PFSK-1 (cell line): Measurements from ENCODE around the gene CGN.

Experiments used
- FOXP2 ChIP-seq: optimal IDR thresholded peaks from 2 replicates; pipeline ENCODE3; 2011; ENCODE audit warnings: borderline replicate concordance, control low read depth, inconsistent platforms; ENCODE audit not compliant: insufficient read depth; ENCODE audit errors: extremely low read length, extremely low read depth
- POLR2AphosphoS5 ChIP-seq: IDR thresholded peaks from 2 replicates; pipeline ENCODE4 v1.6.1; 2012; ENCODE audit warnings: low read depth, mild to moderate bottlenecking, control low read depth, low read length, moderate library complexity
- SIN3A ChIP-seq: IDR thresholded peaks from 2 replicates; pipeline ENCODE4 v1.6.1; 2012; ENCODE audit warnings: mild to moderate bottlenecking, low read length, moderate library complexity, borderline replicate concordance; ENCODE audit not compliant: insufficient read depth
- TAF1 ChIP-seq: IDR thresholded peaks from 2 replicates; pipeline ENCODE4 v1.6.1; 2012; ENCODE audit warnings: low read length, control low read depth, borderline replicate concordance; ENCODE audit not compliant: insufficient read depth
- TF ChIP-seq, protein P1 (sequence below), 2 experiments: IDR thresholded peaks; 2 replicates each; pipeline versions ENCODE4 v1.6.1 to v1.8.0; 2011 to 2012; ENCODE audit warnings: low read depth in 2 of 2, low read length in 2 of 2, control low read depth in 1 of 2, inconsistent platforms in 1 of 2, mild to moderate bottlenecking in 1 of 2, moderate library complexity in 1 of 2; ENCODE audit not compliant: insufficient read depth in 1 of 2

CGN gene

DNA sequence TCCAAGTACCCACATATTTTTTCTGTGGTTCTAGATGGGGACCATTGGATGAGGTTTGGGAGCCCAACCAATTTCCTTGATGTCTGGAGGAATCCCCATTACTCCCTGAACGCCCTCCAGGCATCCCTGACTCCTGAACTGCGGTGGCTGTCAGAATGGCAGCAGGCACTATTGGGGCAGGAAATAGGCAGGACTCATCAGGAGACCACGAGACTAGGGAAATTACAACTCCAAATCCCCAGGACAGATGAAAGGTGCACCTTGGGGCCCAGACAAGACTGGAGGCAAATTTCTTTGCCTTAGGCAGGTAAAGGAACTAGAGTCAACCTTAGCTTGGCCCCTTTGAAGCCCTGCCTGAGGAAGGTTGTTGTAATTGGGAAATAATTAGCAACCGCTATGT is 1.1 kb downstream of the CGN start:
- no peak for TF ChIP-seq FOXP2
- TF ChIP-seq SIN3A = no peak
- TF ChIP-seq TAF1 = no peak
- TF ChIP-seq, protein P1, sequence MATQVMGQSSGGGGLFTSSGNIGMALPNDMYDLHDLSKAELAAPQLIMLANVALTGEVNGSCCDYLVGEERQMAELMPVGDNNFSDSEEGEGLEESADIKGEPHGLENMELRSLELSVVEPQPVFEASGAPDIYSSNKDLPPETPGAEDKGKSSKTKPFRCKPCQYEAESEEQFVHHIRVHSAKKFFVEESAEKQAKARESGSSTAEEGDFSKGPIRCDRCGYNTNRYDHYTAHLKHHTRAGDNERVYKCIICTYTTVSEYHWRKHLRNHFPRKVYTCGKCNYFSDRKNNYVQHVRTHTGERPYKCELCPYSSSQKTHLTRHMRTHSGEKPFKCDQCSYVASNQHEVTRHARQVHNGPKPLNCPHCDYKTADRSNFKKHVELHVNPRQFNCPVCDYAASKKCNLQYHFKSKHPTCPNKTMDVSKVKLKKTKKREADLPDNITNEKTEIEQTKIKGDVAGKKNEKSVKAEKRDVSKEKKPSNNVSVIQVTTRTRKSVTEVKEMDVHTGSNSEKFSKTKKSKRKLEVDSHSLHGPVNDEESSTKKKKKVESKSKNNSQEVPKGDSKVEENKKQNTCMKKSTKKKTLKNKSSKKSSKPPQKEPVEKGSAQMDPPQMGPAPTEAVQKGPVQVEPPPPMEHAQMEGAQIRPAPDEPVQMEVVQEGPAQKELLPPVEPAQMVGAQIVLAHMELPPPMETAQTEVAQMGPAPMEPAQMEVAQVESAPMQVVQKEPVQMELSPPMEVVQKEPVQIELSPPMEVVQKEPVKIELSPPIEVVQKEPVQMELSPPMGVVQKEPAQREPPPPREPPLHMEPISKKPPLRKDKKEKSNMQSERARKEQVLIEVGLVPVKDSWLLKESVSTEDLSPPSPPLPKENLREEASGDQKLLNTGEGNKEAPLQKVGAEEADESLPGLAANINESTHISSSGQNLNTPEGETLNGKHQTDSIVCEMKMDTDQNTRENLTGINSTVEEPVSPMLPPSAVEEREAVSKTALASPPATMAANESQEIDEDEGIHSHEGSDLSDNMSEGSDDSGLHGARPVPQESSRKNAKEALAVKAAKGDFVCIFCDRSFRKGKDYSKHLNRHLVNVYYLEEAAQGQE (IDR thresholded peaks at IDR 0.05; ENCODE audit: insufficient read depth in 1 of 2, low read depth in 2 of 2, low read length in 2 of 2) = no peak
- TF ChIP-seq POLR2AphosphoS5 = no peak

- no peak for TF ChIP-seq SIN3A
- TF ChIP-seq POLR2AphosphoS5 = no peak
- TF ChIP-seq, protein P1 (IDR thresholded peaks at IDR 0.05; ENCODE audit: insufficient read depth in 1 of 2, low read depth in 2 of 2, low read length in 2 of 2) = no peak
- TF ChIP-seq TAF1 = no peak
- TF ChIP-seq FOXP2 = no peak
These were observed 1.8 kb downstream of the CGN start for GRCh38 chr1:151512801-151513625.

DNA sequence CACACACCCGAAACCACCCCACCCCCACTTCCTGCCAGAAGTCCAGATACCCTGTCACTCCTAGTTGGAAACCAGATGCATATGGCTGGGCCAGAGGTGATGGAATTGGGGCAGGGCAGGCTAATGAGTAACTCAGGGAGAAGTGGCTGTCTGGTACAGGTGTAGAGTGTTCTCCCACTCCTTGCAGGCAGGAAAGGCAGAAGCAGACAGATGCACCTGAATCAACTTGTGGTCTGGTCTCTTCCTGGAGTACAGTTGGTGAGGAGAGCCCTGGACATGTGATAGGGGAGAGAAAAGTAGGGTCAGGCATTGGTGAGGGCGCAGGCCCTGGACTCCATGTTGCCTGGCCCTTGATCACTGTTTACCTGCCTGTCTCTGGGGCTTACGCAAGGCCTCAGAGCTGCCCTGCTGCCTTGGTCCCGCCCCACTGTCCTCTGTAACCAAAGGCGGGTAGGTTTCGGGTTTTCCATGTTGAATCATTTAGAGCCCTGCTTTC is 2.5 kb downstream of the CGN start:
- TF ChIP-seq SIN3A (no peak), FOXP2 (no peak), TAF1 (no peak), POLR2AphosphoS5 (no peak)
- TF ChIP-seq, protein P1 (IDR thresholded peaks at IDR 0.05; ENCODE audit: insufficient read depth in 1 of 2, low read depth in 2 of 2, low read length in 2 of 2) = no peak

GRCh38 chr1:151514366-151514765 is 3.2 kb downstream of the CGN start:
- TF ChIP-seq TAF1 = no peak
- TF ChIP-seq POLR2AphosphoS5 = no peak
- TF ChIP-seq, protein P1 (IDR thresholded peaks at IDR 0.05; ENCODE audit: insufficient read depth in 1 of 2, low read depth in 2 of 2, low read length in 2 of 2) = no peak
- no peak for TF ChIP-seq SIN3A
- TF ChIP-seq FOXP2 = no peak

DNA sequence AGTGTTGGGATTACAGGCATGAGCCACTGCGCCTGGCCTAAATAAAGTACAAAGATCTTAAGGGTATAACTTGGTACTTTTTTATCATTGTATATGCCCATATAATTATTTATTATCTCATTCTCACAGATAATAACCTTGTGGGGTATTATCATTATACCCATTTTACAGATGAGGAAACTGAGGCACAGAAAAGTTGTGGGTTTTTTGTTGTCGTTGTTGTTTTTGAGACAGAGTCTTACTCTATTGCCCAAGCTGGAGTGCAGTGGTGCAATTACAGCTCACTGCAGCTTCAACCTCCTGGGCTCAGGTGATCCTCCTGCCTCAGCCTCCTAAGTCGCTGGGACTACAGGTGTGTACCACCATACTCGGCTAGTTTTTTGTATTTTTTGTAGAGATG is 4.1 kb downstream of the CGN start:
- no peak for TF ChIP-seq TAF1
- TF ChIP-seq, protein P1 (IDR thresholded peaks at IDR 0.05; ENCODE audit: insufficient read depth in 1 of 2, low read depth in 2 of 2, low read length in 2 of 2) = no peak
- no peak for TF ChIP-seq FOXP2
- no peak for TF ChIP-seq POLR2AphosphoS5
- TF ChIP-seq SIN3A = no peak
